A549 treated with DMSO at 1 μM for 4 hours (cell line): Measurements from ENCODE around the gene MYO5B. TPM values are rescaled to one million over a fixed set of nuclear protein-coding genes. Genes with fewer than 3 reads are reported as not detected.

ENCODE experiments used
- total RNA-seq: library from RNA; stranded (reverse); fragments of 200-300 nt; extraction: Qiagen RNA extraction; gene quantifications from 5 replicates; pipeline ENCODE4 v1.2.3, GENCODE V29; 2022; ENCODE audit warnings: low read depth

MYO5B gene
- 12.4 to 14.9 TPM (median 13.0 TPM) in 5 replicates for total RNA-seq

GRCh38 chr18:50194631-50195532 lies at the start of gene MYO5B:
MYO5B (minus strand) TSS chr18:50195147; CDS start chr18:50194793, 354 bp downstream.

GRCh38 chr18:49813319-49814146 lies 381.4 kb downstream of the MYO5B start, which contains the start of gene ACAA2:
ACAA2 (minus strand) TSS chr18:49813533; CDS start chr18:49813484, 49 bp downstream.

Other genes starting within 250 kb of the MYO5B start
- 0.27 to 0.50 TPM (median 0.33 TPM) in 5 replicates for gene CFAP53, start 71.3 kb upstream of the MYO5B start, total RNA-seq
- gene MBD1, start 86.4 kb upstream of the MYO5B start, total RNA-seq = 32.3 to 37.5 TPM (median 34.3 TPM) in 5 replicates
- 42.8 to 56.8 TPM (median 49.7 TPM) in 5 replicates for gene CXXC1, start 92.5 kb upstream of the MYO5B start, total RNA-seq
- gene SKA1, start 179.9 kb upstream of the MYO5B start, total RNA-seq = 12.2 to 15.2 TPM (median 15.0 TPM) in 5 replicates